Upper lobe of right lung (tissue), 1 donor: ENCODE measurements around the gene HNRNPDL. TPM values are rescaled to one million over a fixed set of nuclear protein-coding genes. Genes with fewer than 3 reads are reported as not detected.
A peak's percentile ranks its signal among the peaks of the same experiment; 100 is the strongest.
"Not testable (repeated sequence)": the region's sequence is repeated elsewhere in the genome, so short reads cannot be mapped to it uniquely, and the experiment has no call there.

ENCODE experiments used
- ATAC-seq: fragments of 200-7000 bp; cut with Tn5 transposase; one replicate; pipeline ENCODE4 v1.9.1; 2020; ENCODE audit warnings: mild to moderate bottlenecking, moderate library complexity
- DNase-seq: peaks from one replicate; pipeline ENCODE4 v3.0.0-alpha.2; 2020
- H3K27ac ChIP-seq: fragments of 200-600 bp; one replicate; pipeline ENCODE4 v1.8.0; 2022
- H3K27me3 ChIP-seq: fragments of 200-600 bp; one replicate; pipeline ENCODE4 v1.8.0; 2022; ENCODE audit warnings: mild to moderate bottlenecking
- H3K36me3 ChIP-seq: fragments of 200-600 bp; one replicate; pipeline ENCODE4 v1.8.0; 2022
- H3K4me1 ChIP-seq: fragments of 200-600 bp; one replicate; pipeline ENCODE4 v1.8.0; 2022
- H3K4me3 ChIP-seq: fragments of 200-600 bp; one replicate; pipeline ENCODE4 v1.8.0; 2022; ENCODE audit warnings: mild to moderate bottlenecking
- H3K9me3 ChIP-seq: fragments of 200-600 bp; one replicate; pipeline ENCODE4 v1.8.0; 2022
- intact Hi-C: fragments of 100-400 bp; cut with DNase I; formaldehyde crosslinking; loops from one replicate; pipeline ENCODE4 v1.11.0; 2022
- total RNA-seq: library from RNA; stranded (reverse); fragmentation: NEBNext Ultra II Directional; extraction: Animal tissue kit (Norgen Biotek cat#: 25700); gene quantifications from one replicate; pipeline ENCODE4 v1.2.1, GENCODE V29; 2021
- TF ChIP-seq, protein P1 (sequence below): fragments of 200-600 bp; IDR thresholded peaks from one replicate; pipeline ENCODE4 v1.8.0; 2022; ENCODE audit warnings: antibody characterized with exemption
- donor health status: DM: no; HTN: yes; CAD: no; lungs with severe emphysema.

HNRNPDL gene
- total RNA-seq, 1 donor from 2014 or later = 167 TPM

DNA sequence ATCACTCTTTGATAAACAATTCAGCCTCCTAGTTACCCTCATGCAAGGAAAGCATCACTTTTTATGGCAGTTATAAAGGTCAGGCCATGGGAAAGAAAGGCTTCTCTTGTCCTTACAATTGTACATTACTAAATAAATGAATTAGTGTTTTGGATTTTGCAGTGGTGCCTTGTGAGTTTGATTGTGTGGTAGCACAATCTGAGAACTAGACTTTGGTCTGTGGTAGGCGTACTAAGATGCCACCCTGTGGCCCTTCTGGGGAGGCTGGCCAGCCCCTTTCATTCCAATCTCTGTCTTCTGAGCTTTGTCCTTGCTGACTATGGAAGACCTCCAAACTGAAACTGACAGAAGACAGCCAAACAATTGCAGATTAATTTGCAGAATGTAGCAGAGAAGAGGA lies 41.9 kb downstream of the HNRNPDL start:
- H3K9me3 ChIP-seq = no peaks in the 10 kb centered on the region
- H3K4me3 ChIP-seq = no peak overlapping the region
- ATAC-seq = no peak
- H3K36me3 ChIP-seq = no peaks in the 10 kb centered on the region
- DNase-seq = no peak
- TF ChIP-seq, protein P1, sequence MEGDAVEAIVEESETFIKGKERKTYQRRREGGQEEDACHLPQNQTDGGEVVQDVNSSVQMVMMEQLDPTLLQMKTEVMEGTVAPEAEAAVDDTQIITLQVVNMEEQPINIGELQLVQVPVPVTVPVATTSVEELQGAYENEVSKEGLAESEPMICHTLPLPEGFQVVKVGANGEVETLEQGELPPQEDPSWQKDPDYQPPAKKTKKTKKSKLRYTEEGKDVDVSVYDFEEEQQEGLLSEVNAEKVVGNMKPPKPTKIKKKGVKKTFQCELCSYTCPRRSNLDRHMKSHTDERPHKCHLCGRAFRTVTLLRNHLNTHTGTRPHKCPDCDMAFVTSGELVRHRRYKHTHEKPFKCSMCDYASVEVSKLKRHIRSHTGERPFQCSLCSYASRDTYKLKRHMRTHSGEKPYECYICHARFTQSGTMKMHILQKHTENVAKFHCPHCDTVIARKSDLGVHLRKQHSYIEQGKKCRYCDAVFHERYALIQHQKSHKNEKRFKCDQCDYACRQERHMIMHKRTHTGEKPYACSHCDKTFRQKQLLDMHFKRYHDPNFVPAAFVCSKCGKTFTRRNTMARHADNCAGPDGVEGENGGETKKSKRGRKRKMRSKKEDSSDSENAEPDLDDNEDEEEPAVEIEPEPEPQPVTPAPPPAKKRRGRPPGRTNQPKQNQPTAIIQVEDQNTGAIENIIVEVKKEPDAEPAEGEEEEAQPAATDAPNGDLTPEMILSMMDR = no peak
- intact Hi-C loops = no loop called here
- no peaks in the 10 kb centered on the region for H3K27me3 ChIP-seq
- H3K27ac ChIP-seq = no peak overlapping the region
- no peaks in the 10 kb centered on the region for H3K4me1 ChIP-seq

GRCh38 chr4:82386312-82386711 lies 44.0 kb downstream of the HNRNPDL start:
- H3K36me3 ChIP-seq, DNase-seq, H3K27ac ChIP-seq, H3K4me1 ChIP-seq, H3K4me3 ChIP-seq, intact Hi-C loops, ATAC-seq, H3K9me3 ChIP-seq, H3K27me3 ChIP-seq: not testable (repeated sequence)

DNA sequence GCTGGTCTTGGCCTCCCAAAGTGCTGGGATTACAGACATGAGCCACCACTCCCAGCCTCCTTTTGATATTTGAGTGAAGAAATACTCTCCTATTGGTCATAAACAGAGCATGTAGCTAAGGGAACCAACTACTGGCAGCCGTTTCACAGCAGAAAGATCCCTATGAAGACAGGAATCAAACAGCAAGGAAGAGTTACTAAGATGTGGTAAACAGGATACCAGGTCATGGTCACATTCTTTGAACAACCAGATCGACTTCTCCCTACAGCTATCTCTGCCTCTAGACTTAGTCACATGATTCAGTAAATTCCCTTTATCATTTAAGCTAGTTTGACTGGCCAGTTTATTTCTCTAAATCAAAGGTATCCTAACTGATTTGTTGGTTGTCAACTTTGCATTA lies 47.5 kb downstream of the HNRNPDL start:
- ATAC-seq (no peak), DNase-seq (no peak)
- intact Hi-C loops = no loop called here
- Histone ChIP-seq H3K4me1 (no peaks in the 10 kb centered on the region), H3K4me3 (no peak overlapping the region), H3K27me3 (no peaks in the 10 kb centered on the region), H3K36me3 (no peaks in the 10 kb centered on the region), H3K9me3 (no peaks in the 10 kb centered on the region), H3K27ac (no peak overlapping the region)
- TF ChIP-seq, protein P1 = no peak

GRCh38 chr4:82381661-82382296 lies 48.5 kb downstream of the HNRNPDL start:
- DNase-seq (no peak), ATAC-seq (no peak)
- Histone ChIP-seq H3K36me3 (no peaks in the 10 kb centered on the region), H3K9me3 (no peaks in the 10 kb centered on the region), H3K4me1 (no peaks in the 10 kb centered on the region), H3K27me3 (no peaks in the 10 kb centered on the region), H3K4me3 (no peak overlapping the region), H3K27ac (no peak overlapping the region)
- intact Hi-C loops = no loop called here
- TF ChIP-seq, protein P1 = no peak

DNA sequence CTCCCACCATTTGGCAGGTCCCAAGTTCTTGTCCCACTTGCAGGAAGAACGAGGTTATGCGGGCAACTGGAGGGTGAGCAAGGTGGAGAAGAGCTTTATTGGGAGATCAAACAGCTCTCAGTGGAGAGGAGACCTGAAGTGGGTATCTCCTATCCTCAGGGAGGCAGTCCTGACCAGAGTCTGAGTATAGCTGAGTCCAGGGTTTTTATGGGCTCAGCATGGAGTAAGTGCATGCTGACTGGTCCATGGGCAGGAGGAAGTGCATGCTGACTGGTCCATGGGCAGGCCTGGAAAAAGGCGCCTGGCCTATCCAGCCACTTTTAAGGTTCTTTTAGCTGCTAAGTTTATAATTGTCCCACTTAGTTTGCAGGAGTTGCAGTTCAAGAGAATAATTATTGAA lies 49.0 kb downstream of the HNRNPDL start:
- H3K27me3 ChIP-seq = no peaks in the 10 kb centered on the region
- H3K4me3 ChIP-seq = no peak overlapping the region
- H3K4me1 ChIP-seq = peaks cover 3% of the 10 kb centered on the region
- DNase-seq (no peak), ATAC-seq (no peak)
- TF ChIP-seq, protein P1 = no peak
- no peak overlapping the region for H3K27ac ChIP-seq
- intact Hi-C loops = no loop called here
- H3K36me3 ChIP-seq = no peaks in the 10 kb centered on the region
- no peaks in the 10 kb centered on the region for H3K9me3 ChIP-seq

GRCh38 chr4:82380831-82381230 lies 49.4 kb downstream of the HNRNPDL start:
- peak; percentile 14 for ATAC-seq
- Histone ChIP-seq H3K27ac (no peak overlapping the region), H3K4me3 (no peak overlapping the region), H3K36me3 (no peaks in the 10 kb centered on the region), H3K9me3 (no peaks in the 10 kb centered on the region), H3K4me1 (peaks cover 7% of the 10 kb centered on the region), H3K27me3 (no peaks in the 10 kb centered on the region)
- DNase-seq = no peak
- TF ChIP-seq, protein P1 = no peak
- intact Hi-C loops = no loop called here
